RKO (cell line): ENCODE data around the gene SHMT2.

ENCODE experiments used
- DNase-seq: peaks from one replicate; pipeline ENCODE4 v3.0.0-alpha.2; 2016; ENCODE audit warnings: low spot score

The SHMT2 gene

DNA sequence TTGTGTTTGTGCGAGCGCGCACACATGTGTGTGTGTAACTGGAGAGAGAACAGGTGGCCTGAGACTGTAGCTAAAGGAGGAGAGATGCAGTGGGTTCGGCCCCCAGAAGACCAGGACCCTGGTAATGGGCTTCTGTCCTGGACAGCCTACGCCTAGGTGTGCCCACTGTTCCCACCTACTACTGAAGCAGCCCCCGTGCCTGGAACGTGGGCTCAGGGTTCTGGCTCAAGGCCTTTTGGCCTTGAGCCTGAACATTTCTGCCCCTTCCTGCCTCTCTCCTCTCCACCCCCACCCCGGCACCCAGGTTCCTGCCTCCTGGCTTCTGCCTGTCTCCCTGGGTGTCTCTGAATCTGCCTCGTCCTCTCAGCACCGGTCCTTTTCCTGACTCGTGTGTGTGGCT, 14.4 kb upstream of the SHMT2 start:
- no peak for DNase-seq

DNA sequence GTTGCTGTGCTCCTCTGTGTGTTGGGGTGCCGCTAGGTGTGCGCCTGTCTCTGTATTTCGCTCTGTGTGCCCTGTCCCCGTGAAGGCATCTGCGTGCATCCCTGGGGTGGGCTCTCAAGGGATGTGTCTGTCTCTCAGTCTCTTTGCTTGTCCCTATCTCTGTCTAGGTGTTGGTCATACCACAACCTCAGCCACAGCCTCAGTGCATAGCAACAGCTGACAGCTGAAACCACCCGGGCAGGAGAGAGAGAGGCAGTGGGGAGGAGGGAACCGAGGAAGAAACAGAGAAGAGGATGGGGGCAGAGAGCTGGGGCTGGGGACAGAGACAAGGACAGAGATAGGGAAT, 13.9 kb upstream of the SHMT2 start:
- DNase-seq: no peak

DNA sequence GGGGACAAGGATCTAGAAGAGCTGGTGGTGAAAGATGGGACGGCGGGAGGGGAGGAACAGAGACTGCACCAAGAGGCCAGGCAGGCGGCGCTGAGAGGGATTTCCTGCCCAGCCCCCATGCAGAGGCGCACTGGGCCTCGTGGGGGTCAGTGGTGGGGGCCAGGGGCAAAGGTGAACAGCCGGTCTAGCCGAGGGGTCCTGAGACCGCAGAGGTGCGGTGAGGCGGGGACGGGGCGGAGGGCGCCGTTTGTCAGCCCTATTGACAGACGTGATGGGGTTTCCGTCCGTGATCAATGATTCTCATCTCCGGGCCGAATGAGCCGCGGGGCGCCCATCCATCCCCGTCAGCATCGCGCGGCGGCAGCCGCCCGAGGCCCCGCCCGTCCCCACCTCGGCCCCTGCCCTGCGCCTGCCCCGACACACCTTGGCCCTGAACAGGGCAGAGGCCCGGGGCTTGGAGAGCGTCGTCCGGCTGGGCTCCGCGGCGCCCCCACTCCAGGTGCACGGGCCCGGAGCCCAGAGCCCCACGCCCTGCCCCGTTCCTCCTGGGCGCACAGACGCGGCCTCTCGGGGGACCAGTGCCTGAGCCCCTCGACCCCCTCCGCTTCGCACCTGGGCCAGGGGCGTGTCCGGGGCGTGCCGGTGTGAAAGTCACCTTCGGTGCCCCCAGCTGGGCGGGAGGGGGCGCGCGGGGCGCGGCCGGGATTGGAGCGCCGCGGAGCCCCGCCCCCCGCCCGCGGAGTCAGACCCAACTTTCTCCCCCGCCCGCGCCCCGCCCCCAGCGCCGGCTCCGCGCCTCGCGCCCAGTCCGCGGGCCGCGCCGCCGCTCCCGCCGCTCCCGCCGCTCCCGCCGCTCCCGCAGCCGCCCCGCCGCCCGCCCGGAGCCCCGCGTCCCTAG, 13.2 kb upstream of the SHMT2 start, which contains the start of gene NXPH4:
NXPH4 (plus strand) TSS at position 781 of the 898 bp plus-strand sequence. CDS start 176 bp downstream, outside the sequence.
- peak; percentile 51 for DNase-seq

DNA sequence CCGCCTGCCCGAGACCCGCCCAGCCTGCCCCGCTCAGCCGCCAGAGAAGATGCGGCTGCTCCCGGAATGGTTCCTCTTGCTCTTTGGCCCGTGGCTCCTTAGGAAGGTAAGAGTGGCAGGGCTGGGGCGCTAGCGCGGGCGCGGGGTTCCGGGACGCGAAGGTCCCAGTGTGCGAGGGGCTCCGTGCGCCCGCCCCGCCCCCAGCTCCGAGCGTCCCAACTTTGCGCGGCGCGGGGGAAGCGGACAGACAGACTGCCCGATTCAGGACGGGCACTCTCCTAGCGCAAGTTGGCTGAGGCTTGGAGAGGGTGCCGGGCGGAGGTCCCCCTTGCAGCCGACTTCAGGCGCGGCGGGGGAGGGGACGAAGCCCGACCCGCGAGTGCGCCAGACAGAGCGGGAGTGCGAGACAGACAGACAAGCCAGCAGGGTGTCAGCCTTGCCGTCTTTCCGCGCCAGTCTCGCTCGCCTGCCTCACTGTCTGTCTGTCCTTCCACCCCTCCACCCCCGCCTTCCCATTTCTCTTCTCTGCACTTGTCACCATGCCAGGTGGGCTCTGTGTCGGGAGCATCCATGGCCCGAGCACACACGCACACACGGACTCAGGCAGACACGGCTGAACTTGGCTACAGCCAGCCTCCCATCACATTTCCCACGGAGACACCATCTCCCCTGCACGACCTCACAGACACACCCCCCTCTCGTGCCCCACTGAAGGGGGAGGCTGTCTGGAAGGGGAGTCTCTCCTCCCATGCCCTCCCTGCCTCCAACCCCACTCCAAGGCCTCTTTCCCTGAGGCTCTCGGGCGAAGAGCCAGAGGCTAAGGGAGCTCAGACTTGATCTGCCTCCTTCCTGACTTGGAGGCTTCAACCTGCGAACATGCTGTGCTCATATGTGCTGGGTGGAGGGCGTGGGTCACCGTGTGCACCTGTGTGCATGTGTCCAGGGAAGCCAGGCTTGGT, 12.3 kb upstream of the SHMT2 start:
- peak; percentile 39 for DNase-seq

DNA sequence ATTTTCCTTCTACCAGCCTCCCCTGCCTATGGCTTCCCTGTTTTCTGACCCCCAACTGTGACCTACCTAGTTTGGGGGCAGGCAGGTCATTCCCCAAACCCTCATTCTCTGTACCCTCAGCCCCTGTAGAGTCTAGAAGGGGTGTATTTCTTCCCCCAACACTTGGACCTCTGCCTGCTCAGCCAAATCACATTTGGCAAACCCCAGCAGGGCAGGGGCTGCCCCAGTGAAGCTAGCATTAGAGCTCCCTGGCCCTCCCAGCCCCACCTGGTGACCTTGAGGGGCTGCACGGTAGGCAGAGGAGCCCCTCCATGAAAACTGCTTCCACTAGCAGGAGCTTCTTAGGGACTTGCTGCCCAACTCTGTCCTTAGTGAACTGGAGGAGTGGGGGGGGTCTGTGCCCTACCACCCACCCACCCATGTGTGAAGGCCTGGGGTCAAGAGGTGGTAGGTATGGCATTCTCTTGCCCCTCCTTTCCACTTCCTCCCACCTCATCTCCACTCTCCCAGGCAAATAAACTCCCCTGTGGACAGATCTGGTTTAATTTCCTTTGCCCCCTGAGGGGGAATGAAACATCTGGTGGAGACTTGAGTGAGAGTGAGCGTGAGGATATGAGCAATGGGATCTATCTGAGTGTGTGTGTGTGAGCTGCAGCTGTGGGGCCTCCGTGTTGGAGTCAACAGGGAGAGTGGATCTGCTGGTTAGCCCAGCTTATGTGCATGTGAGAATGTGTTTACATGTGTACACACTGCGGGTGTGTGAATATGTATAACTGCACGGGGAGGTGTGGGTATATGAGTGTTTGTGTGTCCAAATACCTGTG, 11.3 kb upstream of the SHMT2 start:
- DNase-seq: peak; percentile 62

DNA sequence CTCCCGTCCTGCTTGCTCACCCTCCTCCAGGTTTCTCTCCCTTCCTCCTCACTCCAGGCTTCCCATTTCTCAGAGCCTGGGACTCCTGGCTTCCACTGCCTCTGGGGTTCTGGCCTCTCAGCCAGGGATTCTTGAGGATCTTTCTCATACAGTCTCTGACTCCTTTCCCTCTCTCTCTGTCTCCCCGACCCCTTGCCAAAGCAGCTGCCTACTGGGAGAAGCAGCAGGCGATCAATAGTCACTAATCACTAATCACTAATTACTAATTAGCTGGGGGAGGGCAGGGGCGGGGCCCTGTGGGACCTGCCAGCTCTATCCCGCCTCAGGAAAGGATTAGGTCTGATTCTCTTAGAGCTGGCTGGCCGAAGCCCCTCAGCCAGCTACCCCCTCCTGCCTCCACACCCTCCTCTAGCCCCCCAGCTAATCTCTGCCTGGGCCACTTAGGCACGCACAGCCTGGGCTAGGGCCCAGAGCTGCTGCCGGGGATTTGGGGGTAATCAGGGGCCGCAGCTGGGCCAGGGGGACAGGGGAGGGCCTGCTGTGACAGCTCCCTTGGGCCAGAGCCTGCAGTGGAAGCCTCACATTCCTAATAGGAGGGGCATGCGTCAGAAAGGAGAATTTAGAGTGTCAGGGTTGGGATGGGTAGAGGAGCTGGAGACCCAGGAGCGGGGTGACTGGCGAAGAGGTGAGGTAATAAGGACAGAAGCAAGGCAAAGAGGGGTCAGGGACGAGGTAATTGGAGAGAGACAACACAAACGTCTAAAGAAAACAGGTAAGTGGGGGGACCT, 10.1 kb upstream of the SHMT2 start:
- DNase-seq: no peak

DNA sequence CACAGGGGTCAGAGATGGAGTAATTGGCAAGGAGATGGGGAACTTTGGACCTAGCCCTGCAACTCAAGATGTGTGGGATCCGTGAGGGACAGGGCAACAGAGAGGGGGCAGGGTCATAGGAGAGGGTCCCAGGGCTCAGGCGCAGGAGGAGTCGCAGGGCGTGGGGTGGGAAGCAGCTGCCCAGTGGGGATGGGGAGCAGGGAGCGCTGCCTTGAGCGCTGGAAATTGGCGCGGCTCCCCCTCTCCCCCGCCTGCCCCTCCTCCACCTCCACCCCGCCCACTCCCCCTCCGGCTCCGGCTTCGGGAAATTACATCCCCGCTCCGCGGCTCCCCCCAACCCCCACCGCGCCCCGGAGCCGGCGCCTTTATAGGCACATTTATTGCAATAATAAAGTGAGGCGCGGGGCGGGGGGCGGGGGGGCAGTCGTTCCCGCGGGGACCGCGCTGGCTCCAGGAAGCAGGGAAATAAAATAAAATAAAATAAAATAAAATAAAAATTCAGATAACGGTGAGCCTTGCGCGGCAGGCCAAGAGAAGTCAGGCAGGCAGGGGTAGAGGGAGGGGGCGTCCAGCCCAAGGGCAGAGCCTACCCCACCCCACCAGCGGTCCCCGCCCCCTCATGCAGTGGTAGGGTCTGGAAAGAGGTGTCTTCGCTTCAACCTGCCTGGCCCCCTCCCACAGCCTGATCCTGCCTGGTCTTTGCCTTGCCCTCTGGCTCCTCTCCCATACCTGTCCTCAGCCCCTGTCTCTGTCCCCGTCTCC, 9.3 kb upstream of the SHMT2 start:
- DNase-seq: no peak

DNA sequence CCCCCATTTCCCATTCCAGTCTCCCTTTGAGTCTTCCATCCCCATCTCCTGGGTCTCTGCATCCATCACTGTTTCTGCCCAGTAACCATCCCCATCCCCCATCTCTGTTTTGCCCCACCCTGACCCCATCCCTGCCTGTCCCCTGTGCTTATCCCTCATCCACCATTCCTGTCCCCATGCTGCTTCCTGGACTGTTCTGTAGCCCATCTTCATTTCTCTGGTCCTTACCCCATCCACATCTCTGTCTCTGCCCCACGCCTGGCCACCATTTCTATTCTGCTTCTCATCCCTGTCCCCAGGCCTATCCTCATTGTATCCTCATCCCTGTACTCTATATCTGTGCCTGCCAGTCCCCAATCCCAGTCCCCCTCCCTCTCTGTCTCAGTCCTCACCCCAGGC, 8.7 kb upstream of the SHMT2 start:
- no peak for DNase-seq

DNA sequence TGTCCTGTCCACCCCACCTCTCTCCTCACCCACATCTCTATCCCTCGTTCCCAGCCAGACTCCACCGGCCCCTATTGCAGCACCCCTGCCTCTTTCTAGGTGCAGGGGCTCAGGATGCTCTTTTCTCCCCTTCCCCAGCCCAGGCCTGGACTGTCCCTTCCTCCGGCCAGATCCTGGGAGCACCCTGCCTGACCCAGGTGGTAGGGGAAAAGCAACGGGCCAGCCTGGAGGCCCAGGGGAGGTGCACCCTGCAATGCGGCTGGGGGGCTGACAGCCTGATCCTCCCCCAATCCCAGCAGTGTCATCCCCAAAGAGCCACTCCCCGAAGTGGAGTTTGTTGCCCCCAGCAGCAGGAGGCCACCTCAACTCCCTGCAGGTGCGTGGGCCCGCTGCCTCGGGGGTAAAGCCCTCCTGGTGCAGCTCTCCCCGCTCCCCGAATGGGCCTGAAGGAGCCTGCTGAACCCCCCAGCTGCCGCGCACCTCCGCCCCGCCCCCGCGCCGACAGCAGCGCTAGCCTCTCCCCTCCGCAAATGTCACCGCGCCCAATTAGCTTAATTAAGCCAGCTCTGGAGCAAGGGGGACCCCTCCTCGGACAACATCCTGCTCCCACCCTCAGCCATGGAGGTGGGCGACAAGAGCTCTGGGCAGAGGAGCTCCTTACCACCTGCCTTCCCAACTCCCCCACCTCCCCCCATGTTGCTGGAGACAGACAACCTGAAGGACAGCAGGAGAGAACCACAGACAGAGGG, 8.2 kb upstream of the SHMT2 start:
- no peak for DNase-seq

DNA sequence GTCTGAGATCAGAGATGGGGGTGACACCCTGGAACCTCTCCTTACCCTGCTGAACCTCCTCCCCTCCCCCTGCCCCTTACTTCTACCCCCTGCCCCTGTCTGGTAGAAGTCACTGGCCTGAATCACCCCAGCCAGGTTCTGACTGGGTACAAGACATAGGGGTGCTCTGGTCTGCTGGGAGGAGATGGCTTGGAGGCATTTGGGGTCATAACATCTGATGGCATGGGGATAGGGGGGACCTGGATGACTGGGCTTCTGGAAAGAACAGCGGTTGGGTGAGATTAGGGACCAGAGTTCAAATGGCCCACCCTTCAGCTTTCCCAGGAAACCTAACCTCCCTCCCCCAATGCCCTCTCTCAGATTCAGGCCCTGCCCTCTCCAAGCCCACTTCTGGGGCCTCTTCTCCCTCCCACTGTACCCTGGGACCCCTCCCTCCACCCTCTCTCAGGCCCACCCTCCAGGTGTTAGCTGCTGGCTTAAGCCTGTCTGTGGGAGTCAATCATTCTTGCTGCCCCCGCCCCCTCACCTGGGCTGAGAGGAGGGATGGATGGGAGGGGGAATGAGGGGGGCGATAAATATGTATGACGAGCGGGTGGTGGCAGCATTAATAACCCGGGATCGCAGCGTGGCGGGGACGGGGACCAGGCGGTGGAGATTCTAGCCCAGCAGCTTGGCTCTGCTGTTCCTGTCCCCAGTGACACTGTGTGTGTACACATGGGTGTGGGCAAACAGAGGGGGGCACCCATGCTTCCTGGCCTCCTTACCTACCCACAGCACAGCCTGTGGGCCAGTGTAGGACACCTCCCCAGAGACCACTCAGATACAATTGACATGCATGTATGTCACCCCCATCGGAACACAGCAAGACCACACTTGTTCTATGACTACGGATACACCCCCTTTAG, 7.0 kb upstream of the SHMT2 start:
- DNase-seq: no peak

DNA sequence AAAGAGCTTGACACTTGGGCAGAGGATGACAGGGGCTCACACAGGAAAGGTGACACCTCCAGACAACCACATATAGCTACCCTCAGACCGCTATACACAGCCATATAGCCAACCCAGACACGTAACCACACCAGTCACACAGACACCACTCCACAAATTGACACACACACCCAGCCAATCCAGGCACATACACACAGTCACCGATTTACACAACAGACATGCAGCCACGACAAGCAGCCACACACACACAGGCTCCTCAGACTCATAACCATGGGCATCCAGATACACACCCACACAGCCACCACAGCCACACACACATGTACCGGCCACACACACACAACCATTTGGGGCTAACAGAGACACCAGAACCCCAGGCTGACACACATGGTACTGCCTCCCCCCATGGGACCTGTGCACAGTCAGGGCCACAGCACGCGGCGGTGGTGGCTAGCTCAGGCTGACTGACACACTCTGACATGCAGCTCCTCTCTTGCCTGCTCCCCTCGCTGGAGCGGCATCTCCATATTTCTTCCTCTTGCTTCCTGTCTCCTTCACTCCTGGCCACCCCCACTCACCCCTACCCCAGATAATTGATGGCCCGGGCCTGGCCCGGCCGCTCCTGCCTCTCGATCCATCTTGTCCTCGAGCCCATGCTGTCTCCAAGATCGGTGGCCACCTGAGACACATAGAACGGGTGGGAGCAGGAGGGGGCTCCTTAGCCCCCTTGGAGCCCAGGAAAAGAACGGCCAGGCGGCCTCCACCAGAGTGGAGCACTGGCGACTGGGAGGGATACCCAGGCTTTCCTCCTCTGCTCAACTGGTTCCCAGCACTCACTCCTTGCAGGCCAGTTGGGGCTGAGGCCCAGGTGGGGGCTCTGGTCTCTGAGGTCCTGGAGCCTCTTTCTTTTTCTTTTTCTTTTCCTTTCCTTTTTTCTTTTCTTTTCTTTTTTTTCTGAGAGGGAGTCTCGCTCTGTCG, 6.0 kb upstream of the SHMT2 start:
- no peak for DNase-seq

DNA sequence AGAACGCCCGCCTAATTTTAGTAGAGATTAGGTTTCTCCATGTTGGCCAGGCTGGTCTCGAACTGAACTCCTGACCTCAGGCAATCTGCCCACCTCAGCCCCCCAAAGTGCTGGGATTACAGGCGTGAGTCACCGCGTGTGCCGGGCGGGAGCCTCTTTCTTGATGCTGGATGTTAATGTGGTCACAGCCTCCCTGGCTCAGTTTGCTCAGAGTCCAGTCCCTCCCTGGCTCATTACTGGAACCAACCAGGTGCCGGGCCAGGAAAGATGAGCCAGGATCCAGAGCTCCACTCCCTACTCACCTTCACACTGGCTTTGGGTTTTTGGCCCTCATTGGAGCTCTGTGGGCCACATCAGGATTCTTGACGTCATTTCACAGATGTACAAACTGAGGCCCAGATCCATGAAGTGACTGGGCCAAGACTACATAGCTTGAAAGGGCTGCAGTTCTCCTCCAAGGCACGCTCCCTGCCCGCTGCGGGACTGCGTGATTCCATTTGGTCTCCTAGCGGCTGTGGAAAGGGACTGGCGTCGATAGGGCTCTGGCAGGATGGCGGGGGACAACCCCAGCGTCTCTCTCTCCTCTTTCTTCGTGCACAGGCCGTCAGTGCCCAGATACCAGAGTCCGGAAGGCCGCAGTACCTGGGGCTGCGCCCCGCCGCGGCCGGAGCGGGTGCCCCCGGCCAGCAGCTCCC, 5.1 kb upstream of the SHMT2 start:
- DNase-seq: no peak

DNA sequence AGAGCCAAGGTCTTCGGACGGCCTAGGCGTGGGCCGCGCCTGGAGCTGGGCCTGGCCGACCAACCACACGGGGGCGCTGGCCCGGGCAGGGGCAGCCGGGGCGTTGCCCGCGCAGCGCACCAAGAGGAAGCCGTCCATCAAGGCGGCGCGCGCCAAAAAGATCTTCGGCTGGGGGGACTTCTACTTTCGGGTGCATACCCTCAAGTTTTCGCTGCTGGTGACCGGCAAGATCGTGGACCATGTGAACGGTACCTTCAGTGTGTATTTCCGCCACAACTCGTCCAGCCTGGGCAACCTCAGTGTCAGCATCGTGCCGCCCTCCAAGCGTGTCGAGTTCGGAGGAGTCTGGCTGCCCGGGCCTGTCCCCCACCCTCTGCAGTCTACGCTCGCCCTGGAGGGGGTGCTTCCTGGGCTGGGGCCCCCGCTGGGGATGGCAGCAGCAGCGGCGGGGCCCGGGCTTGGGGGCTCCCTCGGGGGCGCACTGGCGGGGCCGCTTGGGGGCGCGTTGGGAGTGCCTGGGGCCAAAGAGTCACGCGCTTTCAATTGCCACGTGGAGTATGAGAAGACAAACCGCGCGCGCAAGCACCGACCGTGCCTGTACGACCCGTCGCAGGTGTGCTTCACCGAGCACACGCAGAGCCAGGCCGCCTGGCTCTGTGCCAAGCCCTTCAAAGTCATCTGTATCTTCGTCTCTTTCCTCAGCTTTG, 4.4 kb upstream of the SHMT2 start:
- DNase-seq: no peak

DNA sequence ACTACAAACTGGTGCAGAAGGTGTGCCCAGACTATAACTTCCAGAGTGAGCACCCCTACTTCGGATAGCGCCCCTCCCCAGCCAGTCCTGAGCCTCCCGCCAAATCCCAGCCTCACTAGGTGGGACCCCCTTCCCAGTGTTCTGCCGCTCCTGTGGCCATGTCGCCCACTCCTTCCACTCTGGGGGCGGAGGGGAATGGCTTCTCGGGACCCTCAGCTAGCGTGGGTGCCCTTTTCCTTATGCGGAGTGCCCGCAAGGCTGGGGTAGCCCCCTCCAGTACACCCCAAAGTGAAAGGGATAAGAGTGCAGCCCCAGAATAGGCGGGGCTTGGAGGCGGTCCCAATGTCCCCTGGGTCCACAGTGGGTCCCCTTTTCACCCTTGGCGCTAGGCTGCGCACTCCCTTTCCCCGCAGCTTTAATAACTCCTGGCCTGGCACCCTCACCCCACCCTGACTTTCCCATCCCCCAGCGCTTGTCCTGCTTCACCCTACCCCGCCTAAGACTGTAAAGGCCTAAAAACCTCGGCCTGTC, 3.8 kb upstream of the SHMT2 start:
- no peak for DNase-seq

DNA sequence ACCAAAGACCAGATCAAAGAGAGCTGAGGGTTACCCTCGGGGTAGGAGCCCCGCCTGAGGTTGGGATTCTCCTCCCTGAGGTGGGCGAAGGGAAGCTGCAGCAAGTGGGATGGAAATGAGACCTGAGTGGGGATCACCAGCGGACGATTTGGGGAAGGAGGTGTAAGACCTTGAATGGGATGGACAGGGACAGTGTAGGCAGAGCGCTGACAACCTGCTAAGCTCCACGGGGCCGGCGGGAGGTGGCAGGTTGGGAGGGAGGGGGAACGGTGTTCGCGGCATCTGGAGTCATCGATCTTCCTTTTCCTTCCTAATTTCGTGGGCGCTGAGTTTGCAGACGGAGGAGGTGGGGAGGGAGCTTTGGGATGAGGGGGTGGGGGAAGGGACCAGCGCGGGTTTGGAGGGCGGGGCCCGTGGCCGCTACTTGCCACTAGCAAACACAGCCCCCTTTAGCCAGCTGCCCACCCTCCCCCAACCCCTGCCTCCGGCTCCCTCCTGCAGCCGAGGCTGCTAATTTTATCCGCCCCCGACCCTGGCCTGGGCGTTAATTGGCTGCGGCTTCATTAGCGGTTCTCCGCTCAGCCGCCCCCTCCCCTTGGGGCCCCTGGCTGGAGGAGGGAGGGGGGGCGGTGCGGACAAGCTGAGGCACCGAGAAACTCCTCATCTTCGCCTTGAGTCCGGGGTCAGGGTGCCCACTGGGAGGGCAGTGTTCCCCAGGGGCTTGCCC, 2.8 kb upstream of the SHMT2 start:
- DNase-seq: no peak
